CD4-positive, CD25-positive, alpha-beta regulatory T cell (primary cell): Measurements from ENCODE around the gene TMEM61. TPM values are rescaled to one million over a fixed set of nuclear protein-coding genes. Genes with fewer than 3 reads are reported as not detected.

Experiments
- ATAC-seq, 2 donors: fragments of 150-1000 bp; cut with Tn5 transposase; one replicate each; pipeline ENCODE4 v1.10.0; 2021; ENCODE audit warnings: low read depth in 2 of 2, moderate number of reproducible peaks in 2 of 2, moderate library complexity in 1 of 2
- DNase-seq, 3 donors: peaks; one replicate each; pipeline versions ENCODE4 v3.0.0 to v3.0.0-alpha.2; 2012 to 2022; ENCODE audit warnings: mixed read lengths in 1 of 3
- H3K27ac ChIP-seq: one replicate; pipeline ENCODE4 v1.7.0; 2013; ENCODE audit warnings: mild to moderate bottlenecking, low read length; ENCODE audit not compliant: insufficient read depth, poor library complexity, severe bottlenecking
- H3K27me3 ChIP-seq: one replicate; pipeline ENCODE4 v1.7.0; 2013; ENCODE audit warnings: low read length; ENCODE audit not compliant: control insufficient read depth, insufficient read depth
- H3K36me3 ChIP-seq: one replicate; pipeline ENCODE4 v1.7.0; 2013; ENCODE audit warnings: mild to moderate bottlenecking, low read length, moderate library complexity; ENCODE audit not compliant: control insufficient read depth, insufficient read depth
- H3K4me1 ChIP-seq: 2 replicates; pipeline ENCODE4 v1.7.0; 2013; ENCODE audit warnings: mild to moderate bottlenecking, low read length; ENCODE audit not compliant: insufficient read depth, control insufficient read depth, poor library complexity, severe bottlenecking
- H3K4me3 ChIP-seq: one replicate; pipeline ENCODE4 v1.7.0; 2013; ENCODE audit warnings: low read depth, mild to moderate bottlenecking, low read length, moderate library complexity
- H3K9me3 ChIP-seq, 2 experiments: 1 replicate in 1 of 2; 2 replicates in 1 of 2; pipeline ENCODE4 v1.7.0; 2013; ENCODE audit warnings: low read length in 2 of 2, mild to moderate bottlenecking in 1 of 2, moderate library complexity in 1 of 2; ENCODE audit not compliant: control insufficient read depth in 2 of 2
- H3K27ac Mint-ChIP-seq, 3 donors: one replicate each; pipeline ENCODE4 v1.8.0; 2020 to 2022; ENCODE audit warnings: mild to moderate bottlenecking in 3 of 3, mixed read lengths in 3 of 3, moderate library complexity in 2 of 3
- H3K27me3 Mint-ChIP-seq: one replicate; pipeline ENCODE4 v1.8.0; 2022; ENCODE audit warnings: mild to moderate bottlenecking, mixed read lengths
- H3K36me3 Mint-ChIP-seq: one replicate; pipeline ENCODE4 v1.8.0; 2020; ENCODE audit warnings: mixed read lengths
- H3K4me1 Mint-ChIP-seq, 4 donors: one replicate each; pipeline ENCODE4 v1.8.0; 2020 to 2022; ENCODE audit warnings: mixed read lengths in 4 of 4, mild to moderate bottlenecking in 1 of 4
- H3K4me3 Mint-ChIP-seq, 4 donors: one replicate each; pipeline ENCODE4 v1.8.0; 2020 to 2022; ENCODE audit warnings: mild to moderate bottlenecking in 4 of 4, mixed read lengths in 4 of 4, moderate library complexity in 3 of 4
- H3K9me3 Mint-ChIP-seq, 7 donors: one replicate each; pipeline ENCODE4 v1.8.0; 2020 to 2022; ENCODE audit warnings: mixed read lengths in 7 of 7, mild to moderate bottlenecking in 3 of 7, moderate library complexity in 2 of 7
- polyA plus RNA-seq, 4 donors: library from polyadenylated mRNA; unstranded; fragments of 300-500 nt; fragmentation: Illumina TruSeq; gene quantifications; one replicate each; pipeline ENCODE4 v1.2.3, GENCODE V29; 2021
- total RNA-seq: library from RNA; stranded (reverse); gene quantifications from one replicate; pipeline ENCODE4 v1.2.3, GENCODE V29; 2022

TMEM61 gene
- total and polyA plus RNA-seq, 5 donors from 2014 or later: not detected

DNA sequence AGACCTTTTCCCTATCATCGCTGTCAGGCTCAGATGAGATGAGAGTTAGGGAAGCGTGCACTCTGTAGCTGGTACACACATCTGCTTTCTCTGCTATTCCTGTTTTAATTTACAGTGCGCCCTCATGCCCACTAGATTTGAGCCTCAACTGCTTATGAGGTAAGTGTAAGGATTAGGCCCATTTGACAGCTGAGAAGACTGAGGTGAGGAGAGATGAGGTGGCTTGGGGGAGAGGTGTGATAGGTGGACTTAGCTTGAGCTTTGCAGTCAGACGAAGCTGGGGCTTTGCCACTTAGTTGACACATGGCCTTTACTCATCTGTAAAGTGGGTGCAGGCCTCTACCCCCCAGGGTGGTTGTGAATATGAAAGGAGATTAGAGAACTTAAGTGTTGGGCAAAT lies 8.5 kb downstream of the TMEM61 start:
- no peaks in the 10 kb centered on the region for H3K36me3 Mint-ChIP-seq
- DNase-seq: no peak
- Histone ChIP-seq H3K27ac (no peak overlapping the region), H3K27me3 (no peaks in the 10 kb centered on the region), H3K4me3 (no peak overlapping the region), H3K4me1 (no peaks in the 10 kb centered on the region), H3K36me3 (no peaks in the 10 kb centered on the region), H3K9me3 (no peaks in the 10 kb centered on the region)
- H3K27ac Mint-ChIP-seq: no peak overlapping the region
- no peak overlapping the region for H3K4me3 Mint-ChIP-seq
- peaks cover 1% of the 10 kb centered on the region for H3K27me3 Mint-ChIP-seq
- H3K9me3 Mint-ChIP-seq: no peaks in the 10 kb centered on the region
- no peak for ATAC-seq
- H3K4me1 Mint-ChIP-seq: no peaks in the 10 kb centered on the region

DNA sequence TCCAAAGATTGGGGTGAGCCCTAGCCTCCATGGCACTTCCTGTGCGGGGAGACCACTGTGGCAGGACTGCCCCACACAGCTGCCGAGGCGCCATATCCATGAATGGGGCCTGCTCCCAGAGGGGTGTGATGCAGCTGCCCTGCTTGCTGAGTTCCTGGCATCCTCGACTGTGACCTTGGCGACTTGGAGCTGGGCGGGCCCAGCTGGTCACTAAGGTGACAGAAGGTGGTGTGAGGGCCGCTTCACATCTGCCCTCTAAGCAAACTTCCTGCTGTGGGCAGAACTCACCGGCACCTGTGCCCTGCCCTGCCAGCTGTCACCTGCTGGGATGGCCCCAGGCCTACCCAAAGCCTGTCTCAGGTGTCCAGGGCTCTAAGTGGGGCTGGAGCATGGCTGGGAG lies 9.0 kb downstream of the TMEM61 start:
- no peaks in the 10 kb centered on the region for H3K36me3 ChIP-seq
- Mint-ChIP-seq H3K4me1 (no peaks in the 10 kb centered on the region), H3K4me3 (no peak overlapping the region), H3K27me3 (peaks cover 6% of the 10 kb centered on the region), H3K9me3 (no peaks in the 10 kb centered on the region), H3K36me3 (no peaks in the 10 kb centered on the region), H3K27ac (no peak overlapping the region)
- H3K4me3 ChIP-seq: no peak overlapping the region
- ATAC-seq: no peak
- no peak overlapping the region for H3K27ac ChIP-seq
- H3K27me3 ChIP-seq: no peaks in the 10 kb centered on the region
- DNase-seq: no peak
- H3K9me3 ChIP-seq: no peaks in the 10 kb centered on the region
- H3K4me1 ChIP-seq: no peaks in the 10 kb centered on the region

DNA sequence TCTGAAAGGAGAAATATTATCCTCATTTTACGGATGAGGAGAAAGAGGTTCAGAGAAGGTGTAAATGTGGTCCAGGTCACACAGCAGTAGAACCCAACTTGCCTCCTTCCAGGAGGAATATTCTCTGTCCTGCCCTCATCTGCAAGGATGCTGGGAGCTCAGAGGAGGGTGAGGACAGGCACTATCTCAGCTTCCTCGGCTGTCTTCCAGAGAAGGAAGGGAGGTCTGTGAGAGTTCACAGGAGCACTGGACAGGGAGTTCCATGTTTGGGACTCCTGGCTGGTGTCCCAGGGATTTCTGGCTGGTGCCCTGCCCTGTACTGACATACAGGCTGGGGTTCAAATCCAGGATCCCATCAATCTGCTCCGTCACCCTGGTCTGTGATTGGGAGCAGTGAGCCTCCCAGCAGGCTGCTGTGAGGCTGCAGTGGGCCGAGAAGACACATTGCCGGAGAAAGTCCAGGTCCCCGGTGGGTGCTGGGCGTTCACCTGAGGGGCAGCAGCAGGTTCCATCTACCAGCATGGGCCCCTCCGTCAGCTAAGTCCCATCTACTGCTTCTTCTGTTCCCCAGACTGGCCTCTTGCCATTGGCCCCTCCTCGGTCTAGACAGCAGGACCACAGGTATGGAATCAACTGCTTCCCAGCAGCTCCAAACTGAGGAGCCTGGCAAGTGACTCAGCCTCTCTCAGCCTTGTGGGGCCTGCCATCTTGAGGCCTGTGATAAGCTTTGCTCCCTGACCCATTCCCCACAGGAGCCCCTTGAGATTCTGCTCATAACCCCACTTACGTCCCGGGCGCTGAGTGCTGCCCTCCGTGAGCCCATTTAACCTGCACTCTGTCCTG lies 9.8 kb downstream of the TMEM61 start:
- H3K36me3 ChIP-seq: no peaks in the 10 kb centered on the region
- Mint-ChIP-seq H3K36me3 (no peaks in the 10 kb centered on the region), H3K27ac (no peak overlapping the region), H3K9me3 (no peaks in the 10 kb centered on the region), H3K4me3 (no peak overlapping the region), H3K27me3 (peaks cover 13% of the 10 kb centered on the region), H3K4me1 (peaks cover 0 to 6% (median 2%) of the 10 kb centered on the region in 4 donors)
- H3K27me3 ChIP-seq: no peaks in the 10 kb centered on the region
- ATAC-seq (no peak), DNase-seq (no peak)
- H3K4me3 ChIP-seq: no peak overlapping the region
- no peaks in the 10 kb centered on the region for H3K4me1 ChIP-seq
- H3K9me3 ChIP-seq: no peaks in the 10 kb centered on the region
- H3K27ac ChIP-seq: no peak overlapping the region

DNA sequence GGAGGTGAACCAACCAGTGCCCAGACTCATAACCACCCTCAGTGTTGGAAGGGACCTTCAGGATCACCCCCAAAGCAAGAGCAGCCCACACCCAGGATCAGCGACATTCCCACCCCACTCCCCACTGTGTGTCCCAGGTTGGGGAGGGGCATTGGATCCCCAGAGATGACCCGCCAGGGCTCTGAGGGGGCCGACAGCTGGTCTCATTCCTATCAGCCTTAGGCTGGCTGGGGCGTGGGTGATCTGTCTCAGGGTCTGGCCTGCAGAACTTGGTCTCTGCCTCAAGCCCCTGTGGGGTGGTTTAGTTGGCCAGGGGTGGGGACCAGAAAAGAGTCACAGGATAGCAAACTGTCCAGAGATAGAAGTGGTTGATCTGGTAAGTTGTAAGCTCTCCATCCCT lies 10.5 kb downstream of the TMEM61 start:
- Histone ChIP-seq H3K27me3 (no peaks in the 10 kb centered on the region), H3K4me1 (peaks cover 4% of the 10 kb centered on the region), H3K4me3 (no peak overlapping the region), H3K27ac (no peak overlapping the region), H3K9me3 (no peaks in the 10 kb centered on the region), H3K36me3 (no peaks in the 10 kb centered on the region)
- Mint-ChIP-seq H3K4me1 (peaks cover 0 to 13% (median 8%) of the 10 kb centered on the region in 4 donors), H3K27me3 (peaks cover 16% of the 10 kb centered on the region), H3K36me3 (no peaks in the 10 kb centered on the region), H3K9me3 (peaks cover 0 to 3% (median 0%) of the 10 kb centered on the region in 7 donors), H3K27ac (no peak overlapping the region), H3K4me3 (no peak overlapping the region)
- ATAC-seq (no peak), DNase-seq (no peak)

DNA sequence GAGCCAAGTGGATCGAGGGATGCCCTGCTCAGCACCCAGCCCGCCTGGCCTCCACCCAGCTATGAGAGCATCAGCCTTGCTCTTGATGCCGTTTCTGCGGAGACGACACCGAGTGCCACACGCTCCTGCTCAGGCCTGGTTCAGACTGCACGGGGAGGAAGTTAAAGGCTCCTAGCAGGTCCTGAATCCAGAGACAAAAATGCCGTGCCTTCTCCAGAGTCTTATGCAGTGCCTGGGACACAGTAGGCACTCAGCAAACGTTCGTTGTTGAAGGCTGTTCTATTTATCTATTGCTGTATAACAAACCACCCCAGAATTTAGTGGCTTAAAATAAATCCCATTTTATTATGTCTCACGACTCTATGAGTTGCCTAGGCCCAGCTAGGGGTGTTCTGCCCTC lies 11.5 kb downstream of the TMEM61 start:
- H3K27me3 Mint-ChIP-seq: peaks cover 26% of the 10 kb centered on the region
- DNase-seq: no peak
- H3K9me3 Mint-ChIP-seq: peaks cover 0 to 5% (median 0%) of the 10 kb centered on the region in 7 donors
- no peak for ATAC-seq
- Histone ChIP-seq H3K27ac (no peak overlapping the region), H3K4me3 (no peak overlapping the region), H3K4me1 (peaks cover 11% of the 10 kb centered on the region), H3K9me3 (no peaks in the 10 kb centered on the region), H3K36me3 (no peaks in the 10 kb centered on the region), H3K27me3 (no peaks in the 10 kb centered on the region)
- peaks cover 0 to 22% (median 14%) of the 10 kb centered on the region in 4 donors for H3K4me1 Mint-ChIP-seq
- H3K4me3 Mint-ChIP-seq: no peak overlapping the region
- H3K27ac Mint-ChIP-seq: no peak overlapping the region
- H3K36me3 Mint-ChIP-seq: no peaks in the 10 kb centered on the region

DNA sequence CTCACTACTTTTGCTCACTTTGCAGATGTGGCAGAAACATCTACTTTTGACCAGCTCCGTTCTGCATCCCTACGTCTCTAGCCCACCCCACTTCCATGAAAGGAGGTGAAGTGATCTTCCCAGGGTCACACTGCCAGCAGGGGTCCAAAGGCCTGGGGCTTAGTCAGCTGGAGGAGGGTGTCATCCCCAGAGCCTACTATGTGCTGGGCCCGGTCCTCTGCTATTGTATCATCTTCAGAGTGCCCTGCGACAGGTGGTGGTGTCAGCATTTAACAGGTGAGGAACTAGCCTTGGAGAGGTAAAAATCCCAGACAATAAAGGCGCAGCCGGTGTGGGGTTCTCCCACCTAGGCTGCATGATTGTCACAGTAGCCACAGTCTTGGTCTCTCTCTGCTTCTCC lies 12.7 kb downstream of the TMEM61 start:
- no peak for ATAC-seq
- no peaks in the 10 kb centered on the region for H3K36me3 Mint-ChIP-seq
- no peaks in the 10 kb centered on the region for H3K9me3 ChIP-seq
- no peaks in the 10 kb centered on the region for H3K36me3 ChIP-seq
- no peak overlapping the region for H3K4me3 Mint-ChIP-seq
- H3K4me3 ChIP-seq: no peak overlapping the region
- H3K27me3 Mint-ChIP-seq: peaks cover 36% of the 10 kb centered on the region
- H3K4me1 Mint-ChIP-seq: peaks cover 0 to 27% (median 15%) of the 10 kb centered on the region in 4 donors
- no peak overlapping the region for H3K27ac Mint-ChIP-seq
- H3K27me3 ChIP-seq: peaks cover 7% of the 10 kb centered on the region
- peaks cover 0 to 5% (median 0%) of the 10 kb centered on the region in 7 donors for H3K9me3 Mint-ChIP-seq
- no peak for DNase-seq
- no peak overlapping the region for H3K27ac ChIP-seq
- H3K4me1 ChIP-seq: peaks cover 13% of the 10 kb centered on the region

DNA sequence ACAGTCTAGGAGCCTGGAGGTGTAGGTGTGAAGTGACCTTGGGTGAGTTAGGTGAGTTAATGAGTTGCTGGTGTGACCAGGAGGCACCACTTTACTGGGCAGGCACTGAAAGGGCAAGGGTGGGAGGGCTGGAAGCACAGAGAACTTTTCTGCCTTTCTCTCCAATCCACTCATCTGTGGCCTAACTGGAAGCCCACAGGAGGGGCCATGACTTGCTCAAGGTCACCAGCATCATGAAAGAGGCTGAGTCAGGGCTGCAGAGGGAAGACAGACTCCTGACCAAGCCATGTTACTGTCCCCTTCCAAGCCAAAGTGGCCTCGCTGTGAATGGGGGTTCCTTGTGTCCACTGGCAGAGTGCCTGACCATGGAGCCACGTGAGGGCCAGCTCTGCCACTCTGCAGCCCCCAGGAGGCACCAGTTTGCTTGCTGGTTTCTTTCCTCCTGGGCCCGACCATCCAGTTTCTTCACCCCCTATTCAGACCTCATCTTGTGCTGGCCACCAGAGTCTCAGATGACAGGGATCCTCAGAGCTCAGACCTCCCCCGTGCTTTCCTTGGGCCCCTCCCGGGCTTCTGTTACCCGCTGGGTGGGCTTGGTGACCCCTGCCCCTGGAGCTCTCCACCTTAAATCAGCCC lies 14.0 kb downstream of the TMEM61 start:
- Histone ChIP-seq H3K9me3 (no peaks in the 10 kb centered on the region), H3K27me3 (peaks cover 11% of the 10 kb centered on the region), H3K4me1 (peaks cover 13% of the 10 kb centered on the region), H3K36me3 (no peaks in the 10 kb centered on the region), H3K27ac (no peak overlapping the region), H3K4me3 (no peak overlapping the region)
- Mint-ChIP-seq H3K9me3 (peaks cover 0 to 5% (median 0%) of the 10 kb centered on the region in 7 donors), H3K27ac (no peak overlapping the region), H3K4me1 (peaks cover 0 to 27% (median 15%) of the 10 kb centered on the region in 4 donors), H3K4me3 (no peak overlapping the region), H3K36me3 (no peaks in the 10 kb centered on the region), H3K27me3 (peaks cover 41% of the 10 kb centered on the region)
- ATAC-seq: no peak
- no peak for DNase-seq
